AG08395 (cell line): ENCODE results near the gene OBSCN.
"Not testable (repeated sequence)": the region's sequence is repeated elsewhere in the genome, so short reads cannot be mapped to it uniquely, and the experiment has no call there.

ENCODE experiments used
- DNase-seq: peaks from one replicate; pipeline ENCODE4 v3.0.0; 2012; ENCODE audit warnings: mixed read lengths, low spot score

OBSCN gene

DNA sequence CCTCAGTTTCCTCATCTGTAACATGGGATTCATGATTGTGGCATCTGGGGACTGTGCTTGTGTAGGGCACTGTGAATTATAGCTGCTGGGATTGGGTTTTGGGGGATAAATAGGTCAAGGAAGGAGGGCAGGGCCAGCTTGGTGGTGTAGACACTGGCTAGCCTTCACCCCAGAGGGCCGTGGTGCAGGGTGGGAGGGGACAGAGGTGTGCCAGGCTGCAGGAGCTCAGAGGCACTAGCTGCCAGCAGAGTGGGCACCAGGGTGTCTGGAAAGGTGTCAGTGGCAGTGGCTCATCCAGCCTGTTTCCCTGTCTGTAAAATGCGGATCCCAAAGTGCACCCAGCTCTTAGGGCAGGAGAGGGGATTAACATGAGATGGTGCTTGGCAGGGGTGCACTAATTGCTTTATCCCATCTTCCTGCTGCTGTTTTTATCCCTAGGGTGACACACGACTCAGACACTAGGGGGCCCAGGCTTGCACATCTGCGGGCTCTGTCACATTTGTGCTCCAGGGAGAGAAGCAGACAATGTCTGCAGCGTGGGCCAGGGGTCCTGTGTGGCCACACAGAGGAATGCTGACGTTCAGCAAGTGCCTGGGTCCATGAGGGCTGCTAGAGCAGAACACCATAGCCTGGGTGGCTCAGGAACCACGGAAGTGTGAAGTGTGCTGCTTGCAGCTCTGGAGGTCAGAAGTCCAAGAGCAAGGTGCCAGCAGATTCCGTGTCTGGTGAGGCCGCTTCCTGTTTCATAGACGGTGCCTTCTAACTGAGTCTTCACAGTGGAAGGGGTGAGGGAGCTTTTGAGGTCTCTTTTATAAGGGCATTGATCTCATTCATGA lies 19.3 kb downstream of the OBSCN start:
- DNase-seq, result no peak

DNA sequence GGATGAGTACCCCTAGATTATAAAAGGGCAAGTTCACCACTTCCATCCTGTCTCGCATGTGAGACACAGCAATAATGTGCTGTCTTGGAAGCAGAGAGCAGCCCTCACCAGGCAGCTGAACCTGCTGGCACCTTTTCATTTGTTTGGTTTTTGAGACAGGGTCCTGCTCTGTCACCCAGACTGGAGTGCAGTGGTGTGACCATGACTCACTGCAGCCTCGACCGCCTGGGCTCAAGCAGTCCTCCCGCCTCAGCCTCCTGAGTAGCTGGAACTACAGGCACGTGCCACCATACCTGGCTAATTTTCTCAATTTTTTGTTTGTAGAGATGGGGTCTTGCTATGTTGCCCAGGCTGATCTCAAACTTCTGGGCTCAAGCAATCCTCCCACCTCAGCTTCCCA lies 20.3 kb downstream of the OBSCN start:
- DNase-seq, result not testable (repeated sequence)

DNA sequence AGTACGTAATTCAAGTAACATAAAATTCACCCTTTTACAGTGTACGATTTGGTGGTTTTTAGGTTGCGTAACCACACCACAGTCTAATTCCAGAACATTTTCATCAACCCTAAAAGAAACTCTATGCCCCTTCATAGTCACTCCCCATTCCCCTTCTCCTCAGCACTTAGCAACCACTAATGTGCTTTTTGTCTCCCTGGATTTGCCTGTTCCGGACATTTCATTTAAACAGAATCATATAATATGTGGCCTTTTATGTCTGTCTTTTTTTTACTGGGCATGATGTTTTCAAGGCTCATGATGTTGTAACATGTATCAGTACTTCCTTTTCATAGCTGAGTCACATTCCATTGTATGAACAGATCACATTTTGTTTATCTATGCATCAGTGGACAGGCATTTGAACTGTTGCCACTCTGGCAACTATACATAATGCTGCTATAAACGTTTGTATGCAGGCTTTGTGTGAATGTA lies 20.8 kb downstream of the OBSCN start:
- no peak for DNase-seq

DNA sequence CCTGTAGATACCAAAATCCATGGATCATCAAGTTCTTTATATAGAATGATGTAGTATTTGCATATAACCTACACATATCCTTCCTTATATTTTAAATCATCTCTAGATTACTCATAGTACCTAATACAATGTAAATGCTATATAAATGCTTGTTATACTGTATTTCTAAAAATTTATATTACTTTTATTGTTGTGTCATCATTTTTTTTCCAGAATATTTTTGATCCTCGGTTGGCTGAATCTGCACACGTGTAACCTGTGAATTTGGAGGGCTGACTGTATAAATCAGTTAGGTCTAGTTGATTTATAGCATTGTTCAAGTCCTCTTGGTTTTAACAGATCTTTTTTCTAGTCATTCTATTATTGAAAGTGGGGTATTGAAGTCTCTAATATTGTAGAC lies 23.3 kb downstream of the OBSCN start:
- no peak for DNase-seq

DNA sequence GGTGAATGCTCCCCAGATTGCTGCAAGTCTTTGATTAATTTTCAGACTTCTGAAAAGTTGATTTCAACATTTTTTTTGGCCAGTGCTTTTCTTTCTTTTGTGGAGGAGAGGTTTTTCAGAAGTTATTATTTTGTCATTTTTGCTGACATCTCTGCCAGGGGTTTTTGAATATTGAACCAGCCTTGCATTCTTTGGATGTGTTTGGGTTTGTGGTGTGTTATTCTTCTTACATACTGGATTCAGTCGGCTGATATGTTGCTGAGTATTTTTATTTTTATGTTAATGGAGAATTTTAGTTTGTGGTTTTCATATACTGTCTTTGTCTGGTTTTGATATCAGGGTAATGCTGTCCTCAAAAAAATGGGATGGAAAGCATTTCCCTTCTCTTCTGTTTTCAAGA lies 25.3 kb downstream of the OBSCN start:
- no peak for DNase-seq

GRCh38 chr1:228234921-228235320 lies 27.1 kb downstream of the OBSCN start:
- no peak for DNase-seq

DNA sequence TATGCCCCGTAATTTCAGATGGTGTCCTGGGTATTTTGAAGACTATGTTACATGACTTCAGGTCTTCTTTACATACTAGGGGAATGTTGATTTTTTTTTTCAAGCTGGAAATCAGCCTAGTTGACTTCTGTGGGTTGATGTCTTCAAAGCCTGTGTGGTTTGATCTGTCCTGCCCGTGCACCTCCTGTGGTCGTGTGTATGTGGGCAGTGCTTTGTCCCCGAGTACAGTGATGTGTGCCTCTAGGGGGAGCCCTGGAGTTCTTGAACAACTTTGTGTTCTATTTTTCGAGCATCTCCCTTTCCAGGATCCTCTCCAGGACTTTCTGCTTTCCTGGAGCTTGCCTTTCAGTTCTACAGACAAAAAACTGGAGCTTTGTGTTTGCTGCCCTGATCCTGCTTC lies 28.9 kb downstream of the OBSCN start:
- DNase-seq, result peak; percentile 55

DNA sequence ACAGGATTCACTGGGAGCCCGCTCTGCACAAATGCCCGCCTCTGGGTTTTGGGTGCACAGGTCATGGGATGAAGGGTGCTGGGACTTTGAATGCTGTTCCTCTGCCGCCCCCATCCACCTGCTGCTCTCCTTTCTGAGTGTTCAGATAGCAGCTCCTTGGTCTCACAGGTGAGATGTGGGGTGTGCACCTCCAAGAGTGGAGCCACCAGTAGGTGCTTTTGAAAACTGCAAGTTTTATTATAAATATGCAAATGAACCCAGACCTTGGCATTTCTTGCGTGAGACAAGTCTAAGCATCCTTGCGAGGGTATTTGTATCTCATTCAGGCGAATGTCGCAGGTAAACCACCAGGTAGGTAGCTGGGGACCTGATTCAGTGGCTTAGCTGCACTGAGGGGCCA lies 30.2 kb downstream of the OBSCN start:
- no peak for DNase-seq

GRCh38 chr1:228238461-228238860 lies 30.6 kb downstream of the OBSCN start:
- no peak for DNase-seq

- no peak for DNase-seq
Observed at GRCh38 chr1:228240411-228241240, 32.8 kb downstream of the OBSCN start.

DNA sequence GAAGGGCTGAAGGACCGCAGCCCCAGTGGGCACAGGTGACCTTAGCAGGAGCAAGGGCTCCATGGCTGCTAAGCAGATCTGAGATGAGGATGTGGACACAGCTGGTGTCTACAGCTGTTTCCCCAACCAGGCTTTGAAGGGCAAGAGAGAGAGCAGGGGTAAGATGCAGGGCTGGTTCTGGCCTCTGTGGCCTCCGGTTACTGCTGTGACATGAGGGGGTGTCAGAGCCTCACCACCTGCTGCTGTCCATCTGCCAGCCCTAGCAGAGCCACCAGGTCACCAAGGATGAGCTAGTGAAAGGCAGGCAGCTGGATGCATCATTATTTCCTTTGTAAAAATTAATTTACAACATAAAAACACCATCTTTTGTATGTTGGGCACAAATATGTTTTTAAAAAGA lies 33.4 kb downstream of the OBSCN start:
- DNase-seq, result no peak

- no peak for DNase-seq
Observed at GRCh38 chr1:228242409-228242808, 34.6 kb downstream of the OBSCN start.

GRCh38 chr1:228243093-228243492 lies 35.2 kb downstream of the OBSCN start:
- DNase-seq, result no peak

DNA sequence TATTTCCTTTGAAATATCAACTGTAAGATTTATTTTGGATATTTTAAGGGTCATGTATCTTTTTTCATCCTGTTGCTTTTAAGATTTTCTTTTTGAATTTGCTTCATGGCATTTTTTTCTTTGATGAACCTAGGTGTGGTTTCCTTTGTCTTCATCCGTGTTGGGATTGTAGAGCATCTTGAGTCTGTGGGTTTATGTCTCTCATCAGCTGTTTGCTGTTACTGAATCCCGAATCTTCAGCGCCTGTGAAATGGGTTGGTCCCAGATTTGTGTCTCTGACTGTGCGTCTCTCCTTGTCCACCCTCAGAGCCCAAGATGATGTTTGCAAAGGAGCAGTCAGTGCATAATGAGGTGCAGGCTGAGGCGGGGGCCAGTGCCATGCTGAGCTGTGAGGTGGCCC lies 36.1 kb downstream of the OBSCN start:
- DNase-seq, result not testable (repeated sequence)

GRCh38 chr1:228245111-228245510 lies 37.3 kb downstream of the OBSCN start:
- DNase-seq, result no peak

GRCh38 chr1:228246216-228246900 lies 38.5 kb downstream of the OBSCN start:
- no peak for DNase-seq

- DNase-seq, result no peak
Observed at GRCh38 chr1:228249513-228250305, 41.9 kb downstream of the OBSCN start.

GRCh38 chr1:228252476-228252875 lies 44.6 kb downstream of the OBSCN start:
- not testable (repeated sequence) for DNase-seq

DNA sequence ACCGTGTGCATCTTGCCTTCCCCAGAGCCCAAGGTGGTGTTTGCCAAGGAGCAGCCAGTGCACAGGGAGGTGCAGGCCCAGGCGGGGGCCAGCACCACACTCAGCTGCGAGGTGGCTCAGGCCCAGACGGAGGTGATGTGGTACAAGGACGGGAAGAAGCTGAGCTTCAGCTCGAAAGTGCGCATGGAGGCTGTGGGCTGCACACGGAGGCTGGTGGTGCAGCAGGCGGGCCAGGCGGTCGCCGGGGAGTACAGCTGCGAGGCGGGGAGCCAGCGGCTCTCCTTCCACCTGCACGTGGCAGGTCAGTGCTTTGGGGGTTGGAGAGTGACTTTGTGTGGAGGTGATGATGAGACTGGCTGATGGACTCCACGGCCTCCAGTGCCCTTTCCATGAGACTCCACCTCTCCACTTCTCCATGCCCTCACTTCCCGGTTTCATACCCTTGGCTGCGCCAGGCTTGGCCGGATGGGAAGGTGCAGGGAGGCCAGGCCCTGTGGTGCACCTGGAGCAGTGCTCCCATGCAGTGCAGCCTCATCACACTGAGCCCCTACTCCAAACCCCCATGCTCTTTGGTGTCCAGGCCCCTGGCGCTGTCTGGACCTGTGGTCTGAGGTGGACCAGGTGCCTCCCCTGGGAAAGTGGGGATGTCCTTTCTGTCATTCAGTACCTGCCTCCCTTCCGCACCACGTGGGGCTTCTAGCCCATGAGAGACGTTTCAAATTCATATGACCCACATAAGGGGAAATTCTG lies 49.0 kb downstream of the OBSCN start:
- DNase-seq, result no peak

DNA sequence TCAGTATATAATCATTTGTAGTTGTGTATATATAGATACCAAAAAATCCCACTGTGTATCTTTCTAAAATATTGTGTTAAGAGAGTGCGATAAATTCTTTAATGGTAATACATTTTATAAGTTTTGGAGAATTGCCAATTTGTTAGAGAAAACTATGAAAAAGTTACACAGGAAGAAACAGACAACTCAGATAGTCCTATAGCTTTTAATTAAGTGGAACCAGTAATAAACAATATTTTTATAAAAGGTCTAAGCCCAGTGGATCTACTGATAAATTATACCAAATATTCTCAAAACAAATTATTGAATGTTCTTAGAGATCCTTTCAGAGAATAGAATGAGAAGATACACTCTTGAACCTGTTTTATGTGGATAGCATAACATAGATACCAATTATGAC lies 50.6 kb downstream of the OBSCN start:
- no peak for DNase-seq

DNA sequence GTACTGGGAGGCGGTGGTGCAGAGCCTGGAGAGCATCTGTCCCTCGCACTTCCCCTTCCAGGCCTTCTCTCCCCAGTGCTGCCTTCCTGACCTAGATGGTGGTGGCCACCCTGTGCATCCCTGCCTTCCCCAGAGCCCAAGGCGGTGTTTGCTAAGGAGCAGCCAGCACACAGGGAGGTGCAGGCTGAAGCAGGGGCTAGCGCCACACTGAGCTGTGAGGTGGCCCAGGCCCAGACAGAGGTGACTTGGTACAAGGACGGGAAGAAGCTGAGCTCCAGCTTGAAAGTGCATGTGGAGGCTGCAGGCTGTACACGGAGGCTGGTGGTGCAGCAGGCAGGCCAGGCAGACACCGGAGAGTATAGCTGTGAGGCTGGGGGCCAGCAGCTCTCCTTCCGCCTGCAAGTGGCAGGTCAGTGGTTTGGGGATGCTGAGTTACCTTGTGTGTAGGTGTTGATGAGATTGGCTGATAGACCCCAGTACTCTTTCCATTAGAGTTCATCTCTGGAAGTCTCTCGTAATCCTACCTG lies 51.6 kb downstream of the OBSCN start:
- DNase-seq, result no peak
